Neural progenitor cell (in vitro differentiated cells): Measurements from ENCODE around the gene CCDC91. TPM values are rescaled to one million over a fixed set of nuclear protein-coding genes. Genes with fewer than 3 reads are reported as not detected.

Experiments
- DNase-seq: peaks from one replicate; pipeline ENCODE4 v3.0.0-alpha.2; 2016; ENCODE audit warnings: low spot score
- H2AFZ ChIP-seq: fragments of 200-600 bp; sonication (generic); replicated peaks from 2 replicates; pipeline ENCODE4 v1.6.1; 2016; ENCODE audit warnings: antibody characterized with exemption
- H3F3A ChIP-seq: fragments of 200-600 bp; sonication (generic); 2 replicates; pipeline ENCODE4 v1.6.1; 2016; ENCODE audit warnings: antibody characterized with exemption, low read depth
- H3K27ac ChIP-seq: fragments of 200-600 bp; sonication (generic); 2 replicates; pipeline ENCODE4 v1.5.1; 2016; ENCODE audit warnings: mild to moderate bottlenecking
- H3K27me3 ChIP-seq: fragments of 200-600 bp; sonication (generic); 2 replicates; pipeline ENCODE4 v1.6.1; 2016; ENCODE audit warnings: mild to moderate bottlenecking, moderate library complexity
- H3K36me3 ChIP-seq: fragments of 200-600 bp; sonication (generic); 2 replicates; pipeline ENCODE4 v1.5.1; 2016
- H3K4me1 ChIP-seq: fragments of 200-600 bp; sonication (generic); 2 replicates; pipeline ENCODE4 v1.6.1; 2016; ENCODE audit warnings: mixed run types
- H3K4me2 ChIP-seq: fragments of 200-600 bp; sonication (generic); 2 replicates; pipeline ENCODE4 v1.6.1; 2016
- H3K4me3 ChIP-seq: fragments of 200-600 bp; sonication (generic); 2 replicates; pipeline ENCODE4 v1.5.1; 2016
- H3K79me2 ChIP-seq: fragments of 200-600 bp; sonication (generic); 2 replicates; pipeline ENCODE4 v1.6.1; 2016; ENCODE audit warnings: low read depth
- H3K9ac ChIP-seq: fragments of 200-600 bp; sonication (generic); 2 replicates; pipeline ENCODE4 v1.6.1; 2016
- H3K9me3 ChIP-seq: fragments of 200-600 bp; sonication (generic); 2 replicates; pipeline ENCODE4 v1.5.1; 2016; ENCODE audit warnings: low read depth
- H4K20me1 ChIP-seq: fragments of 200-600 bp; sonication (generic); 2 replicates; pipeline ENCODE4 v1.6.1; 2016; ENCODE audit warnings: low read depth
- H3K27ac Mint-ChIP-seq: 3 replicates; pipeline ENCODE4 v1.8.0; 2021; ENCODE audit warnings: mixed read lengths
- H3K27me3 Mint-ChIP-seq: 2 replicates; pipeline ENCODE4 v1.8.0; 2022; ENCODE audit warnings: low read depth, mild to moderate bottlenecking, inconsistent platforms, moderate library complexity, mixed read lengths; ENCODE audit not compliant: insufficient read depth
- H3K36me3 Mint-ChIP-seq: 3 replicates; pipeline ENCODE4 v1.8.0; 2021; ENCODE audit warnings: mixed read lengths
- H3K4me1 Mint-ChIP-seq: 3 replicates; pipeline ENCODE4 v1.8.0; 2021; ENCODE audit warnings: mixed read lengths
- H3K4me3 Mint-ChIP-seq: 3 replicates; pipeline ENCODE4 v1.8.0; 2021; ENCODE audit warnings: mild to moderate bottlenecking, moderate library complexity, mixed read lengths
- H3K9me3 Mint-ChIP-seq: 3 replicates; pipeline ENCODE4 v1.8.0; 2020; ENCODE audit warnings: mixed read lengths
- EZH2 ChIP-seq: fragments of 200-600 bp; sonication (generic); IDR thresholded peaks from 2 replicates; pipeline ENCODE4 v1.6.1; 2017; ENCODE audit warnings: antibody characterized with exemption, mild to moderate bottlenecking, moderate library complexity
- EZH2phosphoT487 ChIP-seq: fragments of 200-600 bp; sonication (generic); IDR thresholded peaks from 2 replicates; pipeline ENCODE4 v1.6.1; 2017; ENCODE audit warnings: antibody characterized with exemption
- total RNA-seq: library from RNA; depleted of rRNA; stranded (reverse); fragments of >200 nt; gene quantifications from 2 replicates; pipeline ENCODE4 v1.2.3, GENCODE V29; 2015; ENCODE audit warnings: low replicate concordance
- TF ChIP-seq, protein P1 (sequence below): fragments of 200-600 bp; sonication (generic); IDR thresholded peaks from 2 replicates; pipeline ENCODE4 v1.5.1; 2017; ENCODE audit warnings: antibody characterized with exemption, mild to moderate bottlenecking

CCDC91 gene
- total RNA-seq, 1 donor from 2014 or later: 35.8 TPM

DNA sequence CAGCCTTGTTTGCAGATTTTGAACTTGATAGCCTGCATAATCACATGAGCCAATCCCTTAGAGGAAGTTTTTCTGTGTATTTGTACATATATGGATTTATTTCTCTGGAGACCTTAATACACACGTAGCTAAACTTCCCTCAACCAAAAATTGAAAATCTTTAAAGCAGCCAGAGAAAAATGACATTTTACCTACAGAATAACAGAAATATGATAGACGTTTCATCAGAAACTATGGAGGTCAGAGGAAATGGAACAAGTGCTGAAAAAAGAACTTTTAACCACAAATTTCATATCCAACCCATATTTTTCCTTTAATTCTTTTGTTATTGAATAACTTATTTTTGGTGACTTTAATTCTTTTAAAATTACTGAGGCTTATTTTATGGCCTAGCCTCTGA is 177.7 kb downstream of the CCDC91 start:
- Mint-ChIP-seq H3K27me3 (no peaks in the 10 kb centered on the region), H3K9me3 (peaks cover 50% of the 10 kb centered on the region), H3K4me1 (no peaks in the 10 kb centered on the region), H3K27ac (no peak overlapping the region), H3K4me3 (no peak overlapping the region), H3K36me3 (peaks cover 44% of the 10 kb centered on the region)
- Histone ChIP-seq H3K27ac (no peak overlapping the region), H3K4me2 (no peak overlapping the region), H2AFZ (no peak overlapping the region), H3K4me1 (no peaks in the 10 kb centered on the region), H3K79me2 (no peaks in the 10 kb centered on the region), H4K20me1 (no peaks in the 10 kb centered on the region), H3K4me3 (no peak overlapping the region), H3K36me3 (peaks cover 3% of the 10 kb centered on the region), H3F3A (no peaks in the 10 kb centered on the region), H3K27me3 (no peaks in the 10 kb centered on the region), H3K9ac (no peak overlapping the region), H3K9me3 (peaks cover 10% of the 10 kb centered on the region)
- no peak for DNase-seq
- TF ChIP-seq EZH2 (no peak), EZH2phosphoT487 (no peak)
- TF ChIP-seq, protein P1, sequence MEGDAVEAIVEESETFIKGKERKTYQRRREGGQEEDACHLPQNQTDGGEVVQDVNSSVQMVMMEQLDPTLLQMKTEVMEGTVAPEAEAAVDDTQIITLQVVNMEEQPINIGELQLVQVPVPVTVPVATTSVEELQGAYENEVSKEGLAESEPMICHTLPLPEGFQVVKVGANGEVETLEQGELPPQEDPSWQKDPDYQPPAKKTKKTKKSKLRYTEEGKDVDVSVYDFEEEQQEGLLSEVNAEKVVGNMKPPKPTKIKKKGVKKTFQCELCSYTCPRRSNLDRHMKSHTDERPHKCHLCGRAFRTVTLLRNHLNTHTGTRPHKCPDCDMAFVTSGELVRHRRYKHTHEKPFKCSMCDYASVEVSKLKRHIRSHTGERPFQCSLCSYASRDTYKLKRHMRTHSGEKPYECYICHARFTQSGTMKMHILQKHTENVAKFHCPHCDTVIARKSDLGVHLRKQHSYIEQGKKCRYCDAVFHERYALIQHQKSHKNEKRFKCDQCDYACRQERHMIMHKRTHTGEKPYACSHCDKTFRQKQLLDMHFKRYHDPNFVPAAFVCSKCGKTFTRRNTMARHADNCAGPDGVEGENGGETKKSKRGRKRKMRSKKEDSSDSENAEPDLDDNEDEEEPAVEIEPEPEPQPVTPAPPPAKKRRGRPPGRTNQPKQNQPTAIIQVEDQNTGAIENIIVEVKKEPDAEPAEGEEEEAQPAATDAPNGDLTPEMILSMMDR: no peak

DNA sequence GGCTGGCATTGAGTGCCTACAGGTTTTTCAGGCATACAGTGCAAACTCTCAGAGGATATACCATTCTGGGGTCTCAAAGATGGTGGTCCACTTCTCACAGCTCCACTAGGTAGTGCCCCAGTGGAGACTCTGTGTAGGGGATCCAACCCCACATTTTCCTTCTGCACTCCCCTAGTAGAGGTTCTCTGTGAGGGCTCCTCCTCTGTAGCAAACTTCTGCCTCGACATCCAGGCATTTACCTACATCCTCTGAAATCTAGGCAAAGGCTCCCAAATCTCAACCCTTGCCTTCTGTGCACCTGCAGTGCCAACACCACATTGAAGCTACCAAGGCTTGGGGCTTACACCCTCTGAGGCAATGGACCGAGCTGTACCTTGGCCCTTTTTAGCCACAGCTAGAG is 179.2 kb downstream of the CCDC91 start:
- TF ChIP-seq EZH2 (no peak), EZH2phosphoT487 (no peak)
- TF ChIP-seq, protein P1: no peak
- no peak for DNase-seq
- Mint-ChIP-seq H3K4me1 (no peaks in the 10 kb centered on the region), H3K4me3 (no peak overlapping the region), H3K27me3 (no peaks in the 10 kb centered on the region), H3K36me3 (peaks cover 44% of the 10 kb centered on the region), H3K9me3 (peaks cover 57% of the 10 kb centered on the region), H3K27ac (no peak overlapping the region)
- Histone ChIP-seq H3K79me2 (no peaks in the 10 kb centered on the region), H2AFZ (no peak overlapping the region), H3K4me1 (no peaks in the 10 kb centered on the region), H4K20me1 (no peaks in the 10 kb centered on the region), H3K9me3 (peaks cover 10% of the 10 kb centered on the region), H3F3A (no peaks in the 10 kb centered on the region), H3K9ac (no peak overlapping the region), H3K4me2 (no peak overlapping the region), H3K27ac (no peak overlapping the region), H3K27me3 (no peaks in the 10 kb centered on the region), H3K4me3 (no peak overlapping the region), H3K36me3 (peaks cover 3% of the 10 kb centered on the region)

DNA sequence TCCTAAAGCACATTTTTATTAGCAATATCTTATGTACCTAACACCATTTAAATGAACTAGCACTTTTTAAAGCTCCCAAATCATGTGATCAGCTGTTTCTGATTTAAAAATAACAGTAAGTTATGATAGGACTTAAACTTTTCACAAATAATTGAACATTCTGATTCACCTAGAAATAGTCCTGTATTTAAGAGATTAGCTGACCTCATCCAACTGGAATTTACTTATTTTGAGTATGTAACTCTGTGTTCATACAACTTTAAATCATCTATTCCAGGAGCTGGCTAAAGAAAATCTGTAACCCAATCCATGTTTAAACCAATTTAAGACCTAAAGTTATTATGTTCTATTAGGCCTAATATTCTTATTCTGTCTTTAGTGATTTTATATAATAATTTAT is 184.3 kb downstream of the CCDC91 start:
- Histone ChIP-seq H3K4me3 (no peak overlapping the region), H2AFZ (no peak overlapping the region), H3K79me2 (no peaks in the 10 kb centered on the region), H3K27ac (no peak overlapping the region), H3K27me3 (no peaks in the 10 kb centered on the region), H4K20me1 (no peaks in the 10 kb centered on the region), H3K4me2 (no peak overlapping the region), H3K9ac (no peak overlapping the region), H3F3A (no peaks in the 10 kb centered on the region), H3K4me1 (no peaks in the 10 kb centered on the region), H3K9me3 (peaks cover 10% of the 10 kb centered on the region), H3K36me3 (peaks cover 3% of the 10 kb centered on the region)
- DNase-seq: no peak
- no peaks in the 10 kb centered on the region for H3K27me3 Mint-ChIP-seq
- no peak overlapping the region for H3K27ac Mint-ChIP-seq
- no peaks in the 10 kb centered on the region for H3K4me1 Mint-ChIP-seq
- H3K9me3 Mint-ChIP-seq: peaks cover 35% of the 10 kb centered on the region
- H3K4me3 Mint-ChIP-seq: no peak overlapping the region
- peaks cover 24% of the 10 kb centered on the region for H3K36me3 Mint-ChIP-seq
- TF ChIP-seq, protein P1: no peak
- TF ChIP-seq EZH2 (no peak), EZH2phosphoT487 (no peak)
